ENCODE data around the gene SOD3. TPM values are rescaled to one million over a fixed set of nuclear protein-coding genes. Genes with fewer than 3 reads are reported as not detected.

Gene SOD3
- total RNA-seq, 1 experiment from 2014 or later = 4.1 TPM

GRCh38 chr4:24774452-24774851 lies 20.9 kb upstream of the SOD3 start (continued):
- TF ChIP-seq HMGXB4 (CRISPR knock-in tag; IDR thresholded peaks at IDR 0.05) (no peak), ZBTB43 (CRISPR knock-in tag; IDR thresholded peaks at IDR 0.05) (no peak), ERG (CRISPR knock-in tag; IDR thresholded peaks at IDR 0.05) (no peak)

- no peaks in the 10 kb centered on the region; the same call in 1 of the 2 replicates for H3K27me3 Mint-ChIP-seq (ENCODE audit: low read depth)
- H3K36me3 Mint-ChIP-seq = no peaks in the 10 kb centered on the region
- CTCF ChIA-PET = no interaction called here
- no peak for DNase-seq (ENCODE audit: low spot score)
- no peak overlapping the region for H3K27ac Mint-ChIP-seq
- peaks cover 12% of the 10 kb centered on the region for H3K9me3 Mint-ChIP-seq
- H3K4me1 Mint-ChIP-seq = peaks cover 17% of the 10 kb centered on the region
- no peak for ATAC-seq
- POLR2A ChIA-PET = no interaction called here
- H3K4me3 Mint-ChIP-seq = no peak overlapping the region
- no peak for TF ChIP-seq PRRX2 (CRISPR knock-in tag; IDR thresholded peaks at IDR 0.05)
- TF ChIP-seq E2F4 (CRISPR knock-in tag; IDR thresholded peaks at IDR 0.05; ENCODE audit: borderline replicate concordance, low read depth) = no peak
- TF ChIP-seq ZNF396 (CRISPR knock-in tag; IDR thresholded peaks at IDR 0.05; ENCODE audit: borderline replicate concordance) = no peak
- TF ChIP-seq FOXP4 (CRISPR knock-in tag; IDR thresholded peaks at IDR 0.05) = no peak
- TF ChIP-seq NFE2L1 (CRISPR knock-in tag; IDR thresholded peaks at IDR 0.05) = no peak
- no peak for TF ChIP-seq SOX15 (CRISPR knock-in tag; IDR thresholded peaks at IDR 0.05)
- TF ChIP-seq EMX1 (CRISPR knock-in tag; IDR thresholded peaks at IDR 0.05) = no peak
- TF ChIP-seq TEAD1 (CRISPR knock-in tag; IDR thresholded peaks at IDR 0.05) = no peak
- no peak for TF ChIP-seq SMAD3 (CRISPR knock-in tag; IDR thresholded peaks at IDR 0.05; ENCODE audit: borderline replicate concordance)
- no peak for TF ChIP-seq NR2C2 (CRISPR knock-in tag; IDR thresholded peaks at IDR 0.05)
- no peak for TF ChIP-seq ZNF671 (CRISPR knock-in tag; IDR thresholded peaks at IDR 0.05)
- no peak for TF ChIP-seq E2F1 (CRISPR knock-in tag; IDR thresholded peaks at IDR 0.05)
- no peak for TF ChIP-seq PRDM15 (CRISPR knock-in tag; IDR thresholded peaks at IDR 0.05)
Measured at GRCh38 chr4:24775032-24775605, 20.3 kb upstream of the SOD3 start.
